Keratinocyte (primary cell): Measurements from ENCODE around the gene TANGO2. TPM values are rescaled to one million over a fixed set of nuclear protein-coding genes. Genes with fewer than 3 reads are reported as not detected.
A peak's percentile ranks its signal among the peaks of the same experiment; 100 is the strongest.

Experiments used
- DNase-seq: peaks from one replicate; pipeline ENCODE4 v3.0.0-alpha.2; 2011; ENCODE audit warnings: low read depth, missing footprints, low spot score
- FAIRE-seq: peaks from 2 replicates; lab custom pipeline; 2011; peaks lifted over from hg19 to GRCh38; lab: Jason Lieb, UNC
- H2AFZ ChIP-seq: 2 replicates; pipeline ENCODE4 v1.6.0; 2012; ENCODE audit warnings: low read length, control low read depth, inconsistent platforms; ENCODE audit not compliant: control insufficient read depth
- H3K27ac ChIP-seq: 2 replicates; pipeline ENCODE4 v1.5.1; 2011; ENCODE audit warnings: low read length; ENCODE audit not compliant: control insufficient read depth, insufficient read depth
- H3K27me3 ChIP-seq: 3 replicates; pipeline ENCODE4 v1.6.0; 2011; ENCODE audit warnings: low read length; ENCODE audit not compliant: control insufficient read depth, insufficient read depth; ENCODE audit errors: extremely low read depth
- H3K36me3 ChIP-seq, 2 experiments: 2 replicates in 1 of 2; 3 replicates in 1 of 2; pipeline ENCODE4 v1.5.1; 2011; ENCODE audit warnings: low read length in 2 of 2, mild to moderate bottlenecking in 1 of 2; ENCODE audit not compliant: control insufficient read depth in 2 of 2, insufficient read depth in 2 of 2; ENCODE audit errors: extremely low read depth in 1 of 2
- H3K4me1 ChIP-seq: 3 replicates; pipeline ENCODE4 v1.5.1; 2011; ENCODE audit warnings: low read length; ENCODE audit not compliant: control insufficient read depth, insufficient read depth; ENCODE audit errors: extremely low read depth
- H3K4me2 ChIP-seq: 3 replicates; pipeline ENCODE4 v1.6.0; 2011; ENCODE audit warnings: low read depth, low read length; ENCODE audit not compliant: control insufficient read depth, insufficient read depth; ENCODE audit errors: extremely low read depth
- H3K4me3 ChIP-seq, 3 experiments: fragments of 200-600 bp in 1 of 3; sonication (generic) in 1 of 3; 2 replicates in 2 of 3; 3 replicates in 1 of 3; pipeline ENCODE4 v1.5.1; 2011 to 2016; ENCODE audit warnings: low read length in 3 of 3, mild to moderate bottlenecking in 3 of 3, control low read depth in 2 of 3, inconsistent platforms in 1 of 3, low read depth in 1 of 3, mixed read lengths in 1 of 3, mixed run types in 1 of 3, moderate library complexity in 1 of 3; ENCODE audit not compliant: control insufficient read depth in 2 of 3, insufficient read depth in 2 of 3; ENCODE audit errors: extremely low read depth in 1 of 3
- H3K79me2 ChIP-seq: 2 replicates; pipeline ENCODE4 v1.6.0; 2012; ENCODE audit warnings: low read length; ENCODE audit not compliant: control insufficient read depth, insufficient read depth
- H3K9ac ChIP-seq: 3 replicates; pipeline ENCODE4 v1.6.0; 2011; ENCODE audit warnings: low read length; ENCODE audit not compliant: control insufficient read depth, insufficient read depth; ENCODE audit errors: extremely low read depth
- H3K9me1 ChIP-seq: 3 replicates; pipeline ENCODE4 v1.6.0; 2011; ENCODE audit warnings: low read length; ENCODE audit not compliant: control insufficient read depth, insufficient read depth; ENCODE audit errors: extremely low read depth
- H3K9me3 ChIP-seq: 2 replicates; pipeline ENCODE4 v1.5.1; 2012; ENCODE audit warnings: low read depth, low read length; ENCODE audit not compliant: control insufficient read depth
- H4K20me1 ChIP-seq: 3 replicates; pipeline ENCODE4 v1.6.0; 2011; ENCODE audit warnings: low read length; ENCODE audit not compliant: control insufficient read depth, insufficient read depth; ENCODE audit errors: extremely low read depth
- EZH2 ChIP-seq: IDR thresholded peaks from one replicate; pipeline ENCODE4 v1.6.1; 2012; ENCODE audit warnings: inconsistent platforms, mild to moderate bottlenecking, low read length, moderate library complexity
- dilution Hi-C: fragments of 300-500 bp; cut with MboI; formaldehyde crosslinking; loops from one replicate; pipeline ENCODE4 v1.7.0; 2020; ENCODE audit warnings: low sequenced_read_pairs; ENCODE audit not compliant: extremely low pct_ligation_motif_present
- polyA plus RNA-seq, 5 experiments: library from polyadenylated mRNA; depleted of rRNA in 3 of 5; stranded (reverse) in 3 of 5; stranded (forward) in 1 of 5; unstranded in 1 of 5; fragments of >200 nt; gene quantifications; 1 replicate in 1 of 5; 2 replicates in 3 of 5; 3 replicates in 1 of 5; pipeline versions ENCODE4 v1.2.1 to v1.2.3, GENCODE V29; 2011 to 2012; ENCODE audit warnings: missing spikeins in 2 of 5, low read depth in 1 of 5, low replicate concordance in 1 of 5
- TF ChIP-seq, protein P1 (sequence below), 3 experiments: IDR thresholded peaks in 1 of 3; conservative IDR thresholded peaks in 1 of 3; optimal IDR thresholded peaks in 1 of 3; 2 replicates in 2 of 3; 3 replicates in 1 of 3; pipeline versions ENCODE3 to v1.5.1; 2011; ENCODE audit warnings: low read length in 3 of 3, mild to moderate bottlenecking in 3 of 3, moderate library complexity in 2 of 3, control low read depth in 1 of 3, inconsistent platforms in 1 of 3; ENCODE audit not compliant: insufficient read depth in 2 of 3; ENCODE audit errors: extremely low read depth in 1 of 3

TANGO2 gene
- polyA plus RNA-seq, 1 donor (not counting 4 experiments of a cell fraction or from before 2014, with no cell fraction given) = 20.1 TPM

DNA sequence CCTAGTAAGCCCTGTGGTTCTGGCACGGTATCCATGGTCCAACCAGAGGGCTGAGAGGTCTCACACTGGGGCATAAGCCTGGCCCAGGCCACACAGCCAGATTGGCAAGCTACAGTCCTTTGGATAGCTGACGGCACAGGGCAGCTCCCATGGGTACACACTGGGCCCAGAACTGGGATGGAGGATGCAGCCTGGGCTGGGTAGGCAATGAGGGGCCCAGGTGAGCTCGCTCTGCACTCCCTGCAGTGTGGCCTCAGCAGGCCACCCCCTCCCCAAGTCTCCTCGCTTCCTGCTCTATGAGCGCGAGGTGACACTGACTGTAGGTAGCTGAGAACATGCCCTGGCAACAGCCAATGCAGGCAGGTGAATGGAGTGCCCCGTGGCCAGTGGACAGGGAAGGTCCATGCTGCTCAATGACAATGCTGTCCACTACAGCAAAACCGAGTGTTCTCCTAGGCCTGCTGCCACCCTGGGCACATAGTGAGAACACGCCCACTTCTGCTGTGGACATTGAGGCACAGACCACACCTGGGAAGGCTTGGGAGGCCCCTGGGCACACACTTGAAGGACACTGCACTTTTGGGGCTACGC, 8.1 kb upstream of the TANGO2 start:
- Histone ChIP-seq H3K27ac (no peak overlapping the region), H3K4me1 (peaks cover 11% of the 10 kb centered on the region), H3K9me3 (no peaks in the 10 kb centered on the region), H4K20me1 (no peaks in the 10 kb centered on the region), H2AFZ (no peak overlapping the region), H3K4me3 (no peak overlapping the region), H3K9me1 (peaks cover 3% of the 10 kb centered on the region), H3K27me3 (peaks cover 11% of the 10 kb centered on the region), H3K4me2 (no peak overlapping the region), H3K36me3 (no peaks in the 10 kb centered on the region), H3K9ac (no peak overlapping the region), H3K79me2 (no peaks in the 10 kb centered on the region)
- TF ChIP-seq, protein P1, sequence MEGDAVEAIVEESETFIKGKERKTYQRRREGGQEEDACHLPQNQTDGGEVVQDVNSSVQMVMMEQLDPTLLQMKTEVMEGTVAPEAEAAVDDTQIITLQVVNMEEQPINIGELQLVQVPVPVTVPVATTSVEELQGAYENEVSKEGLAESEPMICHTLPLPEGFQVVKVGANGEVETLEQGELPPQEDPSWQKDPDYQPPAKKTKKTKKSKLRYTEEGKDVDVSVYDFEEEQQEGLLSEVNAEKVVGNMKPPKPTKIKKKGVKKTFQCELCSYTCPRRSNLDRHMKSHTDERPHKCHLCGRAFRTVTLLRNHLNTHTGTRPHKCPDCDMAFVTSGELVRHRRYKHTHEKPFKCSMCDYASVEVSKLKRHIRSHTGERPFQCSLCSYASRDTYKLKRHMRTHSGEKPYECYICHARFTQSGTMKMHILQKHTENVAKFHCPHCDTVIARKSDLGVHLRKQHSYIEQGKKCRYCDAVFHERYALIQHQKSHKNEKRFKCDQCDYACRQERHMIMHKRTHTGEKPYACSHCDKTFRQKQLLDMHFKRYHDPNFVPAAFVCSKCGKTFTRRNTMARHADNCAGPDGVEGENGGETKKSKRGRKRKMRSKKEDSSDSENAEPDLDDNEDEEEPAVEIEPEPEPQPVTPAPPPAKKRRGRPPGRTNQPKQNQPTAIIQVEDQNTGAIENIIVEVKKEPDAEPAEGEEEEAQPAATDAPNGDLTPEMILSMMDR (optimal IDR thresholded peaks at IDR 0.05 in 1 of 3, IDR thresholded peaks at IDR 0.05 in 1 of 3, conservative IDR thresholded peaks at IDR 0.05 in 1 of 3; ENCODE audit: extremely low read depth in 1 of 3, insufficient read depth in 2 of 3, low read length in 3 of 3) = no peak
- TF ChIP-seq EZH2 = no peak
- dilution Hi-C loops = no loop called here
- DNase-seq = no peak
- no peak for FAIRE-seq

DNA sequence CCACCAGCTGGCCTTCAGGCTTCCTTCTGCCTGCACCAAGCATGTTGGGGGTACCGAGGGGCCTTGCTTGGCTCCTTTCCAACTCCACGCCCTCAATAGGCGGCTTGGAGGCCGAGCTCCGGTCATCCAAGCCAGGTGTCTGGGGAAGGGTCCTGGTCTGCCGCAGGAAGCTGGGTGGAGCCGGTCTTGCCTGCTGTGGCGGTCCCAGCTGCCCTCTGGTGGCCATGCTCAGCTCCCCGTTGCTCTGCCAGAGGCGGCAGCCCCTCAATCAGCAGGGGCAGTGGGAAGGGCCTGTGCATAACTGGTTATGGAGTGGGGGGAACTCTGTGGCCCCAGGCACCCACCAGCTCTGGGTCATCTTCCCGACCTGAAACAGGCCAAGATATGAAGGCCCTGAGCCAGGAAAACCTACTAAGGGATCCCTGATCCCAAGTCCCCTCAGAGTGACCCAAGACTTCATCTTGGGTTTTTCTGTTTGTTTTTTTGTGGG, 7.5 kb upstream of the TANGO2 start:
- DNase-seq (no peak), FAIRE-seq (no peak)
- dilution Hi-C loops = no loop called here
- Histone ChIP-seq H3K4me3 (no peak overlapping the region), H3K27ac (no peak overlapping the region), H3K27me3 (peaks cover 12% of the 10 kb centered on the region), H3K4me2 (no peak overlapping the region), H3K9me3 (no peaks in the 10 kb centered on the region), H2AFZ (no peak overlapping the region), H3K36me3 (no peaks in the 10 kb centered on the region), H3K9ac (no peak overlapping the region), H3K9me1 (peaks cover 3% of the 10 kb centered on the region), H3K79me2 (no peaks in the 10 kb centered on the region), H4K20me1 (no peaks in the 10 kb centered on the region), H3K4me1 (peaks cover 11% of the 10 kb centered on the region)
- TF ChIP-seq, protein P1 (optimal IDR thresholded peaks at IDR 0.05 in 1 of 3, IDR thresholded peaks at IDR 0.05 in 1 of 3, conservative IDR thresholded peaks at IDR 0.05 in 1 of 3; ENCODE audit: extremely low read depth in 1 of 3, insufficient read depth in 2 of 3, low read length in 3 of 3) = peak in 2 of 3 experiments; percentile 23 to 51
- TF ChIP-seq EZH2 = no peak
